HG02840 (cell line): ENCODE measurements around the gene HYDIN.
"Not testable (repeated sequence)": the region's sequence is repeated elsewhere in the genome, so short reads cannot be mapped to it uniquely, and the experiment has no call there.

Experiments used
- ATAC-seq: cut with Tn5 transposase; IDR thresholded peaks from one replicate; pipeline ENCODE4 v1.9.1; 2021; ENCODE audit warnings: mild to moderate bottlenecking, moderate library complexity, moderate number of reproducible peaks; ENCODE audit not compliant: unreplicated experiment, low FRiP score

The HYDIN gene

DNA sequence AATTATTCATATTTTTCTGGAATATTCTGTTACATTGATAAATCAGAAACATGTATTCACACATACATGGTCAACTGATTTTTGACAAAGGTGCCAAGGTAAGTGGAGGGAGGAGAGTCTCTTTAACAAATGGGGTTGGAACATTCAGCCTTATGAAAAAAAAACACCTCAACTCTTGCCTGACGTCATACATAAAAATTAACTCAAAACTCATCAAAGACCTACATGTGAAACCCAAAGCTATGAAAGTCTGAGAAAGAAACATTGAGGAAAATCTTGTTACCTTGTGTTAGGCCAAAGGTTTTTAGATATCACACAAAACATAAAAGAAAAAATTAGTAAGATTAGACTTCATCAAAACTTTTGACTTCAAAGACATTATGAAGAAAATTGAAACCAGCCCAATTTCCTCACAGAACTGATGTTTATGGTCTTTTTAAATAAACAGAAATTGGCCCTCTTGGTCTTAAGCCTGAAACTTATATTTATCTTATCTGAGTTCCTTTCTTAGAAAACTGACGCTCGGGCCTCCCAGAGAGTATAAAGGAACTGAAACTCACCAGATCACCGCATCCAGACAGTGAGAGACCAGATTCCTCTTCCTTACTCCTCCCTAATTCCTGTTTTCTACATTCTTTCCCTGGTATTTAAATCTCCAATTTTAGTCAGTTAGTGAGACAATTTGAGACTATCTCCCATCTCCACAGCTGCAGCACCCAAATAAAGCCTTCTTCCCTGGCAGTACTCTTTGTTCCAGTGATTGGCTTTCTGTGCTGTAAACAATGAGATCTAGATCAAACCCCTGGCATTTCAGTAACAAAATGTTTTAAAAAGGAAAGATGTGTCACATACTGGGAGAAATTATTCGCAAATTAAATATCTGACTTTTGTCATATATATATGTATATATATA is 4.0 kb downstream of the HYDIN start:
- ATAC-seq: no peak

DNA sequence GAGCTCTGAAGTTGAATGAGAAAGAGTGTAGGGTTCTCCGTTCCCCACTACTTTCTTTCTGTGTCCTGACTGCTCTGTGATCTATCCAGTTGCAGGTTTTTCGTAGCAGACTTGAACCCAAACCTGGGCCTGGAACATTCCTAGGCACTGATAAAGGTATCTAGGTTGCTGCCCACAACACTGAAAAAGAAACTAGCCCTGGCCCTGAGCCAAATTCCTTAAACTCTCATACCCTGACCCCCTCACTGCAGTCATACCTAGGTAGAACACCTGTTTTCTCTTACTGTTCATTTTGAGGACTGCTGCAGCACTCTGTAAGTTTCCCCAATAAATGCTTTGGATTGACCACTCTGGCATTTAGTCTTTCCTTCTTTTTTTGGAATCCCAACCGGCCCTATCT is 5.4 kb downstream of the HYDIN start:
- ATAC-seq: no peak

DNA sequence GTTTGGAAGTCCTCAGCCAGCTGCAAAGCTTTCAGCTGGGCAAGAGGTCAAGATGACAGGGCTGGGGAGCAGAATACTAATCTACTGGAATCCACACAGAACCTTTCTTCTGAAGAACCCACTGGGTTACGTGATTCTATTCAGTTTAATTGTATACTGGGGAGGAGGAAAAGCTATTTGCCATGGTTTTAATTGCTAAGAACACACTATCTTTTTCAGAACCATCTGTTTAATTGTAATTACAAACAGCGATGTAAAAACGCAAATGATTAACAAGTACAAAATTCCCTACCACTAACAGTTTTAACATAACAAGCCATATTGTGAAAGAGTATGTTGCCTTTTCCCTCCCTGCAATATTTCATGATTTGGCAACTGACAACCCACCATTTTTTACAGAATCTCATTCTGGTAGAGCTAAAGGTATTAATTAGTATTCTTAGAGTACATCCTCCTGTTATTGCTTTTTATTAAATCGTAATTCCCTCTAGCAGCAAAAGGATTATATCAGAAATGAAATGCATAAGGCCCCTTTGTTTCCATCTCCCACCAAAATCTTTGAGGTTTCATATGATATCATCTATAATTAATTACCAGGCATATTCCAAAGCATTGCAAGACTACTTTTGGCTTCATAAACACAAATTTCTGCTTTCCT is 12.1 kb downstream of the HYDIN start:
- ATAC-seq: no peak

DNA sequence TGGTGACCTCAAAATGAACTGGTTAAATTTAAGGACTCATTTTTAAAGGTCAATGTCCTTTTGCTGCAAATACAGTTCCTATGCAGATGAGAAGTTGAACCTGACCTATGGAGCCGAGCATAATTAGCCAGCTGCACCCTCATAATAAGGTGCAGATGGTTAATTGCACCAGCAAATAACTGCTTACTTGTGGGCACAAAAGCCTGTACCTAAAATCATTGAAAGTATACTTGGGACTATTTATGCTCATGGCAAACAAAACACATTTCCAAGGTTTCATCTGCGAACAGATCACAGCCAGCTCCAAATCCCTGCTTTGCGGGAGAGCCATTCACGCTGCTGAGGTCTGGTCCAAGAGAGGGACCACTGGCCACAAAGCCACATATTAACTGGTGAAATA is 13.0 kb downstream of the HYDIN start:
- no peak for ATAC-seq

DNA sequence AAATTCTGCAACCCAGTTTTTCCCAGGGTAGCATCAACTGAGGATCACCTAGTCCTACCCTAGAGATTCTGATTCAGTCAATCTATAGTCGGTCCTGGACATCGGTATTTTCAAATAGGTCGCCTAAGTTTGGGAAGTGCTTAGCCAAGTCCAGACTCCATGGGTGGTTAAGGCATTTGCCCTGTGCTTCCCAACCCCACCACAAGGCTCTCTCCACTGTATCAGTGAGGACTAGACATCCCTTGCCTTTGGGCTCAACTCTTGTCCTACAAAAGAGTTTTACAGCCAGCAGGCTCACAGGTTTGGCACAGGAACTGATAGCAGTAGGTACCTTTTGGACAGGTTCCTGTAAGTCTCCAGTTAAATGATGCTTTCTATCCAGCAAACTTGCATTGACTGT is 13.8 kb downstream of the HYDIN start:
- no peak for ATAC-seq

DNA sequence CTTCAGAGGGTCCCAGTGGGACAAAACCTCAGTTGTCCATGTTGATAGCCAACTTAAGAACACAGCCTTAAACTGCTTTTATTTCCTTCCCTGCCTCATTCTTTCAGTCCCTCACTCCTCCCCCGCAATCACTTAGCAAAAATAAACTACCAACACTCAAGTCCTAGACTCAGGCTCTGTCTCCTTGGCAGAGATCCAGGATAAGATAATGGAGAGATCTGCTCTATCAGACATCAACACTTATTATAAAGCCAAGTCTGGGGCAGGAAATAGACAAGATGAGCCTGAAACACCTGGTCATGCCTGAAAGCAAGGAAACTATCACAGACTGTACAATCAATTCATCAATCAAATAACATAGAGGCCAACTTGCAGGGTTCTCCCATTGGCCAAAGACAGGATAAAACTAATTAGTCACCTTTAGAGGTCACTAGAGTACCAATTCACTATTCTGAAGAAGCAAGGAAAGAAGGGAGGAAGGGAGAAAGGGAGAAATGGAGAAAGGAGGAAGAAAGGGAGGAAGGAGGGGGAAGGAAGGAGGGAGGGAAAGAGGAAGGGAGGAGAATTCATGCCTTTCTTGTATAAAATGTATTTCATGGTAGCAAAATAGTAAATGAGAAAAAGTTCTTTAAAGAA is 15.7 kb downstream of the HYDIN start:
- ATAC-seq: no peak

DNA sequence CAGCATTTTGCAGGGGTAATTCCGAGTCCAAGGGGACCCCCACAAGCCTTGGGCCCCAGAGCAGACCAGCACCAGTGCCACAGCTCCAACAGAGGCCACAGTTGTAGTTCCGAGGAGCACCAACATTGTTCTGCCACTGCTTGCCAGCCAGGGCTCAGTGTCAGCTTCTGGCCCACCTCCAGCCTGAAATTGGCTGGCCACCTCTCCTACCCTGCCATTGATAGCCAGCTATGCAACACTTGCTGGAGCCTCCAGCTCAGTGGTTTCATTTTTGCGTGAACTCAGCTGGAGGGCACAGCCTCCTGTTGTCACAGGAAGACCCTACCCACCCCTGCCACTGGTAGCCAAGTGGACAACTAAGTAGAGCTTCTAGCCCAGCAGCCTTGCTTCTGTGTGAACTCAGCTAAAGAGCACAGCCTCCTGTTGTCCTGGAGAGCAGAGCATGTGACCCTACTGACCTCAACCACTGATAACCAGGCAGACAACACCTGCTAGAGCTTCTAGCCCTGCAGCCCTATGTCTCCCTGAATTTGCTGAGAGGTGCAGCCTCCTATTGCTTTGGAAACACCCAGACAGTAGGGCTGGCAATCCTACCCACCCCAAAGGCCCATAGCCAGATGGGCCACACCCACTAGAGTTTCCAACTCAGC is 24.9 kb downstream of the HYDIN start:
- ATAC-seq: no peak

DNA sequence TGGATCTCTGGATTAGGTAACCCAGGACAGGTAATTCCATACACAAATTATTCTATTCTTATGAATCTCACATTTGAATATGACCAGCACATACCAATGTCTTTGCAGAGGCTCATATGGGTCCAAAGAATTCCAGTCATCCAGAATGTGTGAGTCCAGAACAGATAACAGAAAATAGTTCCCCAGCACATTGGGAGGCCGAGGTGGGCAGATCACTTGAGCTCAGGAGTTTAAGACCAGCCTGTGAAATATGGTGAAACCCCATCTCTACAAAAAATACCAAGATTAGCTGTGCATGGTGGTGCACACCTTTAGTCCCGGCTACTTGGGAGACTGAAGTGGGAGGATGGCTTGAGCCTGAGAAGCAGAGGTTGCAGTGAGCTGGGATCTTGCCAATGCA is 26.9 kb downstream of the HYDIN start:
- no peak for ATAC-seq

DNA sequence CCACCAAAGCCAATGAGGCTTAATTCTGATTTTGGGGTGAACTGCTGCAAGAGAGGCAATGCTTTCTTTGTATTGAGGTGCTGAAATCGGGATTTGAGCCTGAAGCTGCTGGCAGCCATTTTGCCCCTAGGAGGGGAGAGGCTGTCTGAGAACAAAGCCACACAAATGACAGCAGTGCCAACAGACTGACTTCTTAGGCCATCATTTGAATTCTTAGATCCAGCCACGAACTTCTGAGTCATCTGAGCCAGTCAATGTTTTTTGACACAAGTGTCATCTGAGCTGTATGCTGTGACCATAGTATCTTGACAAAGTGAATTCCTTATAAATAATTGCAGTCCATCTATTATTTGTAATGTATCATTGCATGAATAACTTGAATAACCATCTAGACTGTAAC is 29.0 kb downstream of the HYDIN start:
- no peak for ATAC-seq

DNA sequence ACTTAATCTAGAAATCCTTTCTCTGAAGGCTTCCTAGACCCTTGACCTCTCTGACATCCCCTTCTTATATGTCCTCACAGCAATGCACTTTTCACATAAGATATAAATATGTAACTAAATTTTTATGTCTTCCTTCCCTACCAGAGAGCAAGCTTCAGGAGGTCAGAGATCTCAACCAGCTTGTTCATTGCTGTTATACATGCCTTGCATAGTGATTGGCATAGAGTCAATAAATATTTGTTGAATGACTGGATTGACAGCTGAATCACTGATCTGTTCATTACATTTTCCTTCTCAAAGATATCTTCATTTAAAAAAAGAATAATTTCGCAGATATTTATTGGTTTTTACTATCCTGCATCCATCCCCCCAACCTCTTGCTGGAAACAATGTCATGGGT is 29.5 kb downstream of the HYDIN start:
- ATAC-seq: no peak

DNA sequence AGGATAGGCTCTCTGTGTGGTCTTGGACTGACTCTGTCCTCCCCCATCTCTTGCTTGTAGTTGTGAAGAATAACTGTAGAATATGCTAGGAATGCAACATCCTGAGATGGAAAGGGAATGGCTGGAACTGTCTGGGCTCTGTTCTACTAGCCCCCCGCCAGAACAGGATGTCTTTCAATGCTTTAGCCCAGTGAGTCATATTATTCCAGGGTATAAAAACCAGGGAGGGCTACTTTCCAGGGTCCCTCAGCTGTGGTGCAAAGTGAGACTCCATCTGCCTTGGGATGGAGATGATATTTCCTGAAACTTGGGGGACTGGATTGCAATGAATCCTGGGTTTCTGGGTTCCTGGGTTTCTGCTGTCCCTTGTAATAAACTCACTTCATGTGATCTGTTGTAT is 32.1 kb downstream of the HYDIN start:
- ATAC-seq: no peak

DNA sequence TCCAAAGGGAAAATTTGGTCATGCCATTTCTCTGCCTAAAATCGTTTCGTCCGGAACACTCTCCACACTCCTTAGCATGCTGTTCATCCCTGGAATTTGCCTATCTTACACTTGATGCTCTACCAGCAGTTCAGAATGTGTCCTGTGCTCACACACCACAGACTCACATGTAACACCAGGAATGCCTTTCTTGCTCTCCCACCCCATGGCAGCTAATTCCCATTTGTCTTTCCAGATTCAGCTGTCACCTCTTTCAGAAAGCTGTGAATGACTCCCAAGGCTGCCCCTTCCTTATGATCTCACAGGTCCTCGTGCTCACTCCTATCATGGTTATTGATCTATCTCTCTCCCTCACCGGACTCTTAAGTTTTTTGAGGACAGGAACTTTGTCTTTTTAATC is 38.1 kb downstream of the HYDIN start:
- no peak for ATAC-seq

DNA sequence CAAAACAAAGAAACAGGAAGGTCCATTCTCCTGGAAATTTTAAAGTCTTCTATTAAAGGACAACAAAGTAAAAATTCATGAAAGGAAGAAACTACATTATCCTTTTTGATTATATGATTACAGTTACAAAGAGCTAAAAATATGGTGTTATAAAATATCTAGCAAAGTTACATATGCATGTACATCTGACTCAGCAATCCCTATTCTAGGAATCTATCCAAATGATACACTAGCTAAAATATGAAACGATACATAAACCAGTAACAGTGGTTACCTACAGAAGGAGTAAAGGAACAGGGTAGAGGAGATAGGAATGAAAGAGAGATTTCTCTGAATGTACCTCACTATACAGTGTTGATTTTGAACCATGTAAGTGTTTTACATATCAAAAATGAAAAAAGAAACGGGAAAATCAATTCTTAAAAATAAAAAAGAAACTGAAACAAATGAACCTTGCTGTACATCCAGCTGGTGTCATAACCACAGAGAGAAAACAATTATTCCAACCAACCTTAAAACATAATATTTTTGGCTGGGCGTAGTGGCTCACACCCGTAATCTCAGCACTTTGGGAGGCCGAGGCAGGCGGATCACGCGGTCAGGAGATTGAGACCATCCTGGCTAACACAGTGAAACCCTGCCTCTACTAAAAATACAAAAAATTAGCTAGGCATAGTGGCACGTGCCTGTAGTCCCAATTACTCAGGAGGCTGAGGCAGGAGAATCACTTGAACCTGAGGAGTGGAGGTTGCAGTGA is 41.4 kb downstream of the HYDIN start:
- ATAC-seq: no peak

DNA sequence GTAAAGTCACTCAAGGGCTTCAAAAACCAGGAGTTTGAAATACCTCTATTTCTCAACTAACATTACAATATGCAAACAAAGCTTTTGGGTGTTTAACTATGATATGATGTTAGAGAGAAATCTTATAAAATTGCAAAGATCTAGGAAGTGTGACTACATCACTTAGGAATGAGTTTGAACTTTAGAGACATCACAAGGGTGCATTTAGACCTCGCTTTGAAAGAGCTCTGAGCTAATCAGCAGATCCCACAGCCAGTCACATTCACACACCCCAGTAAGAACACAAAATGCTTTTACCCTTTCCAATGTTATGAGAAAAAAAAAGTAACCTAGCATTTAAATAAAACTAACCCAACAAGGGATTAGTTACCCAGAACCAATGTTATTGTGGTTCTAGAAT is 45.2 kb downstream of the HYDIN start:
- no peak for ATAC-seq

DNA sequence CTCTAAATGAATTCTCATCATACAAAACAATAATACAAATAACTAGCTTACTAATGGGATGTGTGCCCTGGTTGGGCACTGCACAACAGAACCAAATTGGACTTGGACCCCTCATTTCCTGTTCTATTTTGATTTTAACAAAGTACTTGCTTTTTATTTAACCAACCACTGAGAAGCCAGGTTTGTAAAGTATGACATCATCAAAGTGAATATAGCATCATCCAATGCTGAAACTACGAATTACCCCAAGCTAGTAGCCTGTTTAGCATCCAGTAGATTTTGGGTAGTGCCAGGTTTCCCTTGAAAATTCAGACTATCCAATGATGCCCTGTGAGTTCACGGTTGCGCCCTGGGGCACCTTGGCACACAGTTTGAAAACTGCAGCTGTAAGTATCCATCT is 51.0 kb downstream of the HYDIN start:
- no peak for ATAC-seq

DNA sequence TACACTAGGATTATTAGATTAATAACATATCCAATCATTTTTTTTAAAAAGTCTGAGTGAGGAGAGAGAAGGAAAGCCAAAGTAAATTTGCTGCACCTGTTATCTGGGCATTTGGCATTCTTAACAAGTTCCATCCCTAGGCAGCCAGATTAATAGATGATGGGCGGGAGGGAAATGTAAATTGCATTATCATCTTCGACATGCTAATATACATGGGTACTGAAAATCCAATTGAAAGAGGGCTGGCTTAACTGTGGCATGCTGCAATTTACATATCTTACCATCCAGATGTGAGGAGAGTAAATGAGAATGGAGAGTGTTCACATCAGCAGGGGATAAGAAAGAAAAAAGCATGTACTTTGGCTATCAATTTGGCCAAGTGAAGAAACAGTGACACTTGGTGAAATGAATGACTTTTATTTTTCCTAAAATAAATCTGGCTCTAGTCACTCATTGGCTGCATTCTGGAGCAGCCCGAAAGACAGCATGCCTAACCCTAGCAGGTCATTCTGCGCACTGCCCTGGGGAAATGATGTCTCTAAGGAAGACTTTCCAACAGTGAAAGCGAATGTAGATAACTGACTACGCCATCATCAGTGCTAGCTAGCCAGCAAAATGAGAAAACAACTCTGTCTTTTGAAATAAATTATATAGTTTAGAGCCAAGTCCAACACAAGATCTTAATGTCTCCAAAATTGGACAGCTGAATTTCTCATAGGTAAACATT is 57.9 kb downstream of the HYDIN start:
- no peak for ATAC-seq

DNA sequence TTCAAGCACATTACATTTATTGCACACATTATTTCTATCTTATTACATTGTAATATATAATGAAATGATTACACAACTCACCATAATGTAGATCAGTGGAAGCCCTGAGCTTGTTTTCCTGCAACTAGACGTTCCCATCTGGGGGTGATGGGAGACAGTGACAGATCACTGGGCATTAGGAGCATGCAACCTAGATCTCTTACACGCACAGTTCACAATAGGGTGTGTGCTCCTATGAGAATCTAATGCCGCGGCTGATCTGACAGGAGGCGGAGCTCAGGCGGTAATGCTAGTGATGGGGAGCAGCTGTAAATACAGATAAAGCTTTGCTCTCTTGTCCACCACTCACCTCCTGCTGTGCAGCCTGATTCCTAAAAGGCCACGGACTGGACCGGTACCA is 69.5 kb downstream of the HYDIN start:
- ATAC-seq: not testable (repeated sequence)

DNA sequence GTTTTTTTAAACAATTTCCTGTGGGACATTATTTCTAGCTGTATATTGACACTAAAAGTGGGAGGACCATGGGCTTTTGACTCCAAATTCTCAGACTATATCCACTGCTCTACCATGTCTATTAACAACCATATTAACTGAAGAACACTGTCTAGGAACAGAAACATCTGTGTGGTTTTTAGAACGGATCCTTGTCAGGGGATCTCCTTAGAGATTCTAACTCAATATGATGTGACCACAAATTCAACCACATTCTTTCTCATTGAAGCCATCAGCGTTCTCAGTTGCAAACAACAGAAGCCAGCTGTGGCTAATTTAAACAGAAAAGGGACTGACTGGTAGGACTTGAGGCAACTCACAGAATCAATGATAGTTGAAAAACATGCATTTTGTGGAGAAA is 73.2 kb downstream of the HYDIN start:
- ATAC-seq: not testable (repeated sequence)

DNA sequence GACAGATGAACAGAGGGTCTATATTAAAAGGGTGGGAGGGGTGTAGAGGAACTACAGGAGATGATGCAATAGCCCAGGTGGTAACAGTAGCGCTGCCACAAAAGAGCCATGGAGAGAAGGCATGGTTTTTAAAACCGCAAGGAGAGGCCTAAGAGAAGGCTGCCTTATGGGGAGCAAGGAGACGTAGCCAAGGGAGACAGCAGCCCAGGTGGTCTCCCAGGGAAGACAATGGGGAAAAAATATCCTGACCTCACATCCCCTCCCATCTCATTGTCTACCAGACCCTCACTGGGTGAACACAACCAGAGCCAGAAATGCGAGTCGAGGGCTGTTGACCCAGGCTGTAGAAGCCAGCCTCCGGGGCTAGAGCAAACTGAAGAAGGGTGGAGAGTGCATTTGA is 77.2 kb downstream of the HYDIN start:
- ATAC-seq: not testable (repeated sequence)

DNA sequence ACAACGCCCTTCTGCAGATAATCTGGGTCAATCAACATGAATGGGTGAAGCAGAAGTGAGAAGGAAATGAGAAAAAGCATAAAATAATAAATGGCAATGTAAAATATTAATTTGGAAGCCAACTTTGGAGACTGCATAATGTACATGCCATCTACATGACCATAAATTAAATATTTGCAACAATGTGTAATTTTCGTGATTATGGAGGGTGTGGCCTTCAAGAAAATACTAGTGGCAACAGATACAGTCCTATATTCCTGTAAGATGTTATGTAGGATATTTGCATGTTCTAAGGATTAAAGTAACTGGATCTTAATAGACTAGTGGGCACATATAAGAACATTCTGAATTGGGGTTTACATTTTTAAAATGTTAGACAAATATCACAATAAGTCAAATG is 78.9 kb downstream of the HYDIN start:
- ATAC-seq: not testable (repeated sequence)
